HG02610 (cell line): ENCODE measurements around the gene IRAG1.
"Not testable (repeated sequence)": the region's sequence is repeated elsewhere in the genome, so short reads cannot be mapped to it uniquely, and the experiment has no call there.

Experiments used
- ATAC-seq: cut with Tn5 transposase; IDR thresholded peaks from one replicate; pipeline ENCODE4 v1.9.1; 2021; ENCODE audit warnings: mild to moderate bottlenecking, moderate library complexity; ENCODE audit not compliant: unreplicated experiment

IRAG1 gene

DNA sequence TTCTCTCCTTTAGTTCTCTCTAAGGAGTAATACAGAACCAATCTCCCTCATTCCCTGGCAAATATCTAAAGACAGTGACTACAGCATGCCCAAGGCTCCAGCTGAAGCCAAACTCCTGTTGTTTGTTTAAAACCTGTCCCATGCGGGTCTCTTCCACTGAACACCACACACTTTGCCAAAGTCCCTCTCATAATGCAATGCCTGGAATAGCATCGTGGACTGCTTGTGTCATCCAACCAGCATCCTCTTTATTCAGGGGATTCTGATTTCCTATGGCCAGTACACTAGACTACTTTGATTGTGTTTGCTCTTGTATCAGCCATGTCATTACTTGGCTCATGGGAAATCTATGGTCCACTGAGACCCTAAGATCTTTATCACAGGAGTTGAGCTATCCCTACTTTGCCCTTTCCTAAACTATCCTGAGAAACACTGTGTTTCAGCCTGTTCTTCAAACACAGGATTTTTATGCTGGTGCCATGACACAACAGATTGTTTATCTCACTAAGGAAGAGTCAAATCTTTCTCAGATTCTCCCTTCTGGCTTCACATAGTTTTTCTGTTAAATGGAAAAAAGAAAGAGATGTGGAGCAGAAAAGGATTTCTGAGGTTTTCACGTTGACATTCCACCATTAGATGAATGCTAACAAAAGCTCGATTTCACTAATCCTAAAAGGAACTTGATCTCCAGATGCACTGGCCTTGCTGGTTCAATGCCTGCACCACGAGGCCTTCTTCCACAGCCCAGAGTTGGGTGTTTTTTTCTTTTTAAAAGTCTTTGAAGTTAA lies 15.9 kb upstream of the IRAG1 start:
- ATAC-seq, result no peak

DNA sequence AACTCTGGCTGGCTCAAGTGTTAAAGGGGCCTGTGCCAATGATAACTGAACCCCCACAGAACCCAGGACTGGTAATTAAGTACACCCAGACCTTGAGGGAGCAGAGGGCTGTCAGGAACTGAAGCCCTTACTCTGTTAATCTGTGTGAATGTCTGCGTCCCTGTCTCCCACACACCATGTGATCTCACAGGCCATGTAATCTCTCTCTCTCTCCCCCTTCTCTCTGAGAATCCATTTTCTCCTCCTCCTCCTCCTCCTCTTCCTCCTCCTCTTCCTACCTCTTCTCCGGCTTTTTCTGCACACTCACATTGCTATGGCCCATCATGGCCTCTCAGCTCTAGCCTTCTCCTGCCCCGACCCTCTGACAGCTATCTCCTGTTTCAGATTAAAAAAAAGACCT lies 14.6 kb upstream of the IRAG1 start:
- no peak for ATAC-seq

- ATAC-seq, result no peak
Measured at GRCh38 chr11:10701982-10702381, 8.4 kb upstream of the IRAG1 start.

DNA sequence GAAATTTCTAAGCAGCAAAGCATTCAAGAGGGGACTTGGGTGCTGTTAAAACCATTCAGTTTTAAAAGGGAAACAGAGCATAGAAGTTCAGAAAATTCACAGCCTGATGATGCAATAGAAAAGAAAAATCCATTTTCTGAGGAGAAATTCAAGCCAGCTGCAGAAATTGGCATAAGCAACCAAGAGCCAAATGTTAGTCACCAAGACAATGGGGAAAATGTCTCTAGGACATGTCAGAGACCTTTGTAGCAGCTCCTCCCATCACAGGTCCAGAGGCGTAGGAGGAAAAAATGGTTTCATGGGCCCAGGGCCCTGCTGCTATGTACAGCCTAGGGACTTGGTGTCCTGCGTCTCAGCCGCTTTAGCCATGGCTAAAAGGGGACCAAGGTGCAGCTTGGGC lies 5.5 kb upstream of the IRAG1 start:
- ATAC-seq, result no peak

DNA sequence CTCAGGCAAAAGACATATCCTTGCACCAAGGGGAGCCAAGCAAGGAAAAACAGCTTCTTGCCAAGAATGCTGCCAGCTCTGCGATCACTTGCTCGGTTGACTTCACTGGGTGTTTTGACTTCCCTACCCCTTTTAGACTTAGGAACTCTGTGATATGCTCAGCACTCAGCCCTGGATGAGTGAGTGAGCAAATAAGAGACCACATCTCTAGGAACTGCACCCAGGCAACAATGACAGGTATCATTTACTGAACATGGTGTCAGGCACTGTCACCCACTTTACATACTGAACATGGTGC lies 3.7 kb upstream of the IRAG1 start:
- ATAC-seq, result no peak

DNA sequence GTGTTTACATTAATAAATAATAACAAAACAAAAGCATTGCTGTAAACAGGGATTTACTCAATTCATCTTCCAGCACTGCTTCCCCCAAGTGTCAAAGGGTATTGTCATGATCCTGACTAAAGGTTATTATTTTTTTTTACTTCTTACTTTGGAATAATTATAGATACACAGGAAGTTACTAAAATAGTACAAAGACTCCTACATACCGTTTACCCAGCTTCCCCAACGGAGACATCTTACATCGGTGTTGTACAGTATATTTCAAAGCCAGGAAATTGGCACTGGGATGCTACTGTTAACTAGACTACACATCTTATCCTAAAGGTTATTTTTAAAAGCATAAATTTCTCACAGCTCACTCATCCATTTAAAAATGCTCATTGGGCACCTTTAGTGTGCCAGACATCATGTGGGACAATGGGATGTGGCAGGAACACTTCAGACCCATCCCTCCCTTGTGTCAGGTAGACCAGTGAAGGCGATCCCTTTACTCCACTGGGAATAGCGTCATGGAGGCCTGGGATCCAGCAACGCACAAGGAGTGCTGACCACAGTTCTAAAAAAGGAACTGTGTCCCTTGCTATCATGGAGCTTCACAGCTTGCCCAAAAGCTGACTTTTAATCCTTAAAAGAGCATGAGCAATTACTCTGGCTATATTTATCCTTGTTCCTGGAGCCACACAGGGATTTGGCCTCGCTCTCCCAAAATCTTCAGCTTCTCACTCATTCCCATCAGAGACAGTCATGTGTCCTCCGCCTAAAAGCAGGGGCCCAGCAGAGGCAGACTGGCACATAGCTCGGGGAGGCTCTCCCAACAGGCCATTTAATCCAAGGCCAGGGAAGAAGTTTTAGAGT lies 3.1 kb upstream of the IRAG1 start:
- ATAC-seq, result no peak

DNA sequence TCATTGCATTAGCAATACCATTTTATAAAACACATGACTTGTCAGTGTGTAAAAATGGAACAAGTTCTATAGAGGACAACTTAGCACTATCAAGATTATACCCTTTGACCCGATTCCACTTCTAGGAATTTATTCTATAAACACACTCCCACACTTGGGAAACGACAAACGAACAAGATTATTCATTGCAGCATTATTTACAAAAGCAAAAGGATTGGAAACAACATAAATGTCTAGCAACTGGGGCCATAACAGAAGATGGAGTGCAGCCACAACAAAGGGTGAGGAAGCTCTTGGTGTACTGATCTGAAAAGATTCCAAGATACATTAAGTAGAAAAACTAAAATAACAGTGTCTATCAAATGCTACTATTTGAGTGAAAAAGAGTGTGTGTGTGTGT lies 2.3 kb upstream of the IRAG1 start:
- no peak for ATAC-seq

DNA sequence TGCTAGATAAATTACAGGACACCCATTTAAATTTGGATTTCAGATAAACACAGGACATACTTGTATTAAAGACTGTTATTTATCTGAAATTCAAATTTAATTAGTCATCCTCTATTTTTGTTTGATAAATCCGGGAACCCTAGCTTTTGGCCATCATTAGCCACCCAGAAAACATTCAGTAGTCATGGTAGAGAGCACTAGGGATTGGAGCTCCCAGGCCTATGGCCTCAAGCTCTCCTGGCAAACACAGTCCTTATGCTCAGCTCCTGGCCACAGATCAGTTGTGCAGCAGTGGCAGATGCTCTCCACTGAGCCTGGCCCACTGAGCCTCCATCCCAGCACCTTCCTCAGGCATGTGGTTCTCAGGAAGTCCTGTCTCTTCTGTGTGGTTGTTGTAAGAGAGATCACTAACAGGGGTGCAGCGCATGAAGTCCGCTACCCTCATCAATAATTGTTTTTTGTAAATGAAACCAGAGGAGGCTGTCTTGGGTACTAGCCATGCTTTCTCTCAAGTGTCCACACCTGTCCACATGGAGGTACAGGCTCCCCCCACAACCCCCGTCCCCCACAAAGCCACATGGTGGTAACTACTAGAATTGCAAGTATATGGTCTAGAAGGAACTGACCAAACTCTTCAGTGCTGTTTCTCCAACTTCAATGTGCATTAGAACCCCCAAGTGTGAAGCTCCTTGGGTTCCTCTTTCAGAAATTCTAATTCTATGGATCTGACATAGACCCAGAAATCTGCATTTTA lies 1.1 kb upstream of the IRAG1 start:
- ATAC-seq, result no peak

GRCh38 chr11:10692531-10693115 lies 932 bp downstream of the IRAG1 start:
- no peak for ATAC-seq

DNA sequence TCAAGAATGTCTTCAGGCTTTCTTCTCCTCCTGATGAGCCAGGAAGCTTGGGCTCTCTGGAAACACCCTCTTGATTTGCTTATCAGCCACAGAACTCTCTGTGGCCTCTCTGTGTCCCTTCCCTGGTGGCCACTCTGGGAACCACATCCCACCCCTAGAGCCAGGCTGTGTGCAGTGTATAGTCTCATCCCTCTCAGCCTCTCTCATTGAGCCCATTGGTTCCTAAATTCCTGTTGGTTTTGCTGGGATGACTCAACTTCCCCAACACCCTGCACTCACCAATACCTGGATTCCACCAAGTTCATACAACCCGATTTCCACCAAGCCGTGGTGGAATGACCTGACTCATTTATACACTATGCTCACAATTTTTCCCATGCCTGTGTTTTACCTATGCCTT lies 5.2 kb downstream of the IRAG1 start:
- ATAC-seq, result no peak

DNA sequence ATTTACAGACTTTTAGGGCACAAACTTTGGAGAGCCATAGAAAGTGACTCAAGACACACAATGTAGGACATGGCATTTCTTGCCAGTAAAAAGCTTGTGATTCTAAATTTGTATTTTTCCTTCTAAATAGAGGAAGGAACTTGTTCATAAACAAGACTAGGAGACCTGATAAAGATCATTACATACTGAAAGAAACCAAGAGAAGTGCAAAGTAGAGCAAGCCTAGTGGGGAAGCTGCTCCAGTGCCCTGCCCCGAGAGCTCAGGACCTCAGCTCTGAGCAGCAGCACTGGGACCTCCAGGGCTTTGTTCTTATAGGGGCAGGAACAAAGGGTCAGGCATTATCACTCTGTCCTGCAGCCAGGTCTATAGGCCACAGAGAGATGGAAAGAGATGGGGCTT lies 7.2 kb downstream of the IRAG1 start:
- ATAC-seq, result no peak

- ATAC-seq, result no peak
Measured at GRCh38 chr11:10683429-10683828, 10.1 kb downstream of the IRAG1 start.

DNA sequence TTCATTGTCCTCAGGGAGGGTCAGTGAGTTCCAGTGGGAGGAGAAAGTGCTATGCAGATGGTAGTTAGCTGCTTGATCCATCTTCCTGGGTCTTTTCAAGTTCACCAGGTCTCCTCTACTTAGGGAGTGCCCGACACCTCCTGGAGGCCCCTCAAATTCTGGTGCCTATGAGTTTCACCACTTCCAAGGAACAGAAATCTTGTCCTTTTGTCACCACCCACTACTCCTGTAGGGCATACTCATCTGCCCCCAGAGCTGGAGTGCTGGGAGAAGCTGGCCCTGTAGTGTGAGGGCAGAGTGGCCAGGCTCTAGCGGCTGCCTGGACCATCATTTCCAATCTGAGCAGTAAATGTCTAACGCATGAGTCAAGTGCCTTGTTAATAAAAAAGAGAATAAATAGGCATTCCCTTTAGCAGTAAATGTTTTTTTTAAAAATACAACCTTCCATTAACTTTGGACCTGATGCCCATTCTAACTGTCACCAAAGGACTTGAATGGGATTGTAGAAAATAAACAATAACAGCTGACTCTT lies 12.5 kb downstream of the IRAG1 start:
- no peak for ATAC-seq

GRCh38 chr11:10680279-10680678 lies 13.3 kb downstream of the IRAG1 start:
- not testable (repeated sequence) for ATAC-seq

- no peak for ATAC-seq
Measured at GRCh38 chr11:10679644-10680043, 13.9 kb downstream of the IRAG1 start.

GRCh38 chr11:10678101-10678500 lies 15.5 kb downstream of the IRAG1 start:
- no peak for ATAC-seq

GRCh38 chr11:10676919-10677318 lies 16.6 kb downstream of the IRAG1 start:
- no peak for ATAC-seq

DNA sequence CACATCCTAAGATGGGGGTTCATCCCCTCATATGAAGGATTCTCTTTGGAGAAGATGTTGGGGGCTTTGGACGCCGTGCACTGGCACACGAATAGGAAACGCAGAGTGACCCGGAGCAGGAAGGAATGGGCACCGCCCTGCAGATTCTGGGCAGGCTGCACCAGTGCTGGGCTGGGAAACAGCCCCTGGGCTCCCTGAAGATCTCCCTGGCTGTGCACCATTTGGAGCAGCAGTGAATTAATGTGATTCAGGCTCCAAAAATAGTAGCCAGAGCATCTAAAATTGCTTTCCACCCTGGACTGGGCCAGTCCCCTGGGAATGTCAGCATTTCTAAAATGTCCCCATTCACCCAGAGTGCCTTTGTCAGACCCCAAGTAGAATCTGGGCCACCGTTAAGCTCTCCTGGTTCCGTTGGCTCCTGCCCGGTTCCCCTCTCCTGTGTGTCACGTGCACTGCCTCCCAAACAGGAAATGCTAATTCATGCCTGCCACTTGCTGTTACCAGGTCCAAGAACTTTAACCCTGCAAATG lies 18.6 kb downstream of the IRAG1 start:
- ATAC-seq, result no peak

DNA sequence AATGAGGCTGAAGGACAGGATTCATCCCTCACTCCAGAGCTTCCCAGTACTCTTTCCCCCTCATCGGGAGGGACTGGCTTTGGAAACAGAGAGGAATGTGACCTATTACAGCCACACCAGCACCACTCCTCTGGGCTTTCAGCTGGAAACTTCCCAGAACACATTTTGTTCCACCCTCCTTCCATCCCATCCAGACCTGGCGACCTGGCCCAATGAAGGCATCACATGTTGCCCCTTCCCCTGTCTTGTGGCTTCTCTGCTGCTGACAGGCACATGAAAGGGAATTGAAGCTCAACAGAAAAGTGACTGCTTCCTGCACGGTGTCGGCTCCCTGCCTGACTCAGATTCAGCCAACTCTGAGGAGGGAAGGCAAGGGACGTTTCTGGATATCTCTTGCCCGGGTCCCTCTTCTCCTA lies 19.1 kb downstream of the IRAG1 start:
- no peak for ATAC-seq

DNA sequence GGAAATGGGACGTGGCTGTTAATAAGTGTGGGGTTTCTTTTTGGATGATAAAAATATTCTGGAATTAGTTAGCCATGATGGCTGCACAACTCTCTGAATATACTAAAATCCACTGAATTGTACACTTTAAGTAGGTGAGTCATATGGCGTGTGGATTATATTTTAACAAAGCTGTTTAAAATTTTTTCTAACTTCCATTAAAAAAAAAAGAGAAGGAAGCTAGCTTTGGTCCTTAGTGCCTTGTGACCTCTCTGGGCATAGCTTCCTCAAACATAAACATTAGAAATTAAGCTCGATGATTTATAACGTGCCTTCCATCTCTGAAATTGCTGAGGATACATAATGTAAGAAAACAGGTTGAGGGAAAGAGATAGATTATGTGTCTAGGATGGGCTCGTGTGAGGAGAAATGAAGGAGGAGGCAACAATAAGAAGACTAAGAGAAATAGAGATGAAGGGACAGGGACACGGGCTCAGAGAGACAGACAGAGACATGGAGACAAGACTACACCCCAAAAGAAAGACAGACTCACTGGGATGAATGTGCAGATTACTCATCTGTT lies 20.0 kb downstream of the IRAG1 start:
- no peak for ATAC-seq

GRCh38 chr11:10670099-10670498 lies 23.5 kb downstream of the IRAG1 start:
- no peak for ATAC-seq
